Activated CD4-positive, CD25-positive, alpha-beta regulatory T cell treated with anti-CD3 and anti-CD28 coated beads, Interleukin-2, amount 50 U/mL, for 16 hours (primary cell): ENCODE measurements around the gene GAPVD1.
"Not testable (repeated sequence)": the region's sequence is repeated elsewhere in the genome, so short reads cannot be mapped to it uniquely, and the experiment has no call there.

Experiments used
- DNase-seq: peaks from one replicate; pipeline ENCODE4 v3.0.0-alpha.2; 2020; ENCODE audit warnings: low read depth, low spot score

The GAPVD1 gene

DNA sequence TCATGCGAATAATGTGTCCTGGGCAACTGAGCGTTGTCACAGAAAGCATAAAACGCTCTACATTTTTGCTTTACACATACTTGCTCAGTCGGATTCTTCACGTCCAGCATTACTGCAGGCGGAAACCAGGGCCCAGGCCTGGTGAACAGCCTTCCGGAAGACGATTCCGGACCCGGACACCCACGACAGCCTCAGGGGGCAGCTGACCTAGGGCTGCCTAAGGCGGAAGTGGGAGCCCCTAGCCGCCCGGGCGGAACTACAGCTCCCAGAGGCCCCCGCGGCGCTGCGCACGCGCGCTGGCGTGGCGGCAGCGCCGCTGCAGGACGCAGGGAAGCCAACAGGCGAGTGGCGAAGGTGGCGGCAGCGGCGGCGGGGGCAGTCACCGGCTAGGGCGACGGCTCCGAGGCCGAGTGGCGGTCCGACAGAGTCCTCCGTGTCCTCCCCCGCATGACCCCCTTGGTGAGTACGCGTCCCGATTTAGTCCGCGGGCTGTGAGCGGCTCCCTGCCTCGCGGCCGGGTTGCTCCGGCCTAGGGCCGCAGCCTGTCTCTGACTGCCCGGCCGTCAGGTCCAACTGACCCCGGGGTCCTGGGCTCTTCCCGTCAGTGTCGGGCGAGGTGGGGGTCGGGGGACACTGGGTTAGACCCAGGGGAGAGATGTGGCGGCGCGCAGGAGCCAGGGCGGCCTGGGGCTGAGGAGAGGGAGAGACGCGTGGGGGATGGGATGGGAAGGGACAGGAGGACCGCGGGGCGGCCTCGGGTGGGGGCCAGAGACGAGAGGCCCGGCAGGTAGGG is at the start of gene GAPVD1:
Gene GAPVD1, plus strand, starts transcription at position 326 of the 793 bp plus-strand sequence. CDS start 37,096 bp downstream, outside the sequence.
- DNase-seq = peak; percentile 75

- no peak for DNase-seq
Measured at GRCh38 chr9:125214186-125214585, 47.4 kb upstream of the GAPVD1 start.

GRCh38 chr9:125218621-125219020 is 43.0 kb upstream of the GAPVD1 start:
- no peak for DNase-seq

DNA sequence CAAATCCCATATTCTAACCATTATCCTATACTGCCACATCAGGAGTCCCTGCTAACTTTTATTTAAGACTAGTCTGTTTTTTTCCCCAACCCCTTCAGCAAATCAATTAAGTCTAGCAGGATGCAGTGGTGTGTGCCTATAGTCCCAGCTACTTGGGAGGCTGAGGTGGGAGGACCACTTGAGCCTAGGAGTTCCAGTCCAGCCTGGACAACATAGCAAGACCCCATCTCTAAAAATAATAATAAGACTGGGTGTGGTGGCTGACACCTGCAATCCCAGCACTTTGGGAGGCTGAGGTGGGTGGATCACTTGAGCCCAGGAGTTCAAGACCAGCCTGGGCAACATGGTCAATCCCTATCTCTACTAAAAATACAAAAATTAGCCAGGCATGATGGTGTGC is 36.8 kb upstream of the GAPVD1 start:
- not testable (repeated sequence) for DNase-seq

DNA sequence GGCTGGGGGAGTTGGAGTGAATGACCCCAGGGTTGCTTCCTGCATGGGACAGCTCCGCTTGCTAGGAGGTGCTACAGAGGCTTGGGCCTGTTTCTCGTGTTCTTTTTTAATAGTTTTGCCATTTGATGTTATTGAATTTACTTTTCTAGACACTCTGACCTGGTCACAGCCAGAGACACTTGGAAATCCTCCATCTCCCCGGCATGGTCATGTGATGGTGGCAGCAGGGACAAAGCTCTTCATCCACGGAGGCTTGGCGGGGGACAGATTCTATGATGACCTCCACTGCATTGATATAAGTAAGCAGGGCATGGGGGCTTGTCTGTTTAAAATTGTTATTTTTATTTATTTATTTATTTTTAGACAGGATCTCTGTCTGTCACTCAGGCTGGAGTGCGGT is 33.9 kb upstream of the GAPVD1 start:
- no peak for DNase-seq

GRCh38 chr9:125233678-125234077 is 27.9 kb upstream of the GAPVD1 start:
- no peak for DNase-seq

DNA sequence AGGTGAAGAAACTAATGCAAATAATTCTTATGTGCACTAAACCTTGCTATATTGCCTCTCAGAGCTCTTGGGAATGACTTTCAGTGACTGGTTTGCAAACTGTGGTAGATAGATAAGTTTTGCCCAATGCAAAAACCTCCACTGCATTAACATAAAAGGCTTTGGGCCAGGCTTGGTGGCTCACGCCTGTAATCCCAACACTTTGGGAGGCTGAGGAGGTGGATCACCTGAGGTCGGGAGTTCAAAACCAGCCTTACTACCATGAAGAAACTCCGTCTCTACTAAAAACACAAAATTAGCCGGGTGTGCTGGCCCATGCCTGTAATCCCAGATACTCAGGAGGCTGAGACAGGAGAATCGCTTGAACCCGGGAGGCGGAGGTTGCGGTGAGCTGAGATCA is 27.5 kb upstream of the GAPVD1 start:
- not testable (repeated sequence) for DNase-seq

- DNase-seq = no peak
Measured at GRCh38 chr9:125235804-125236519, 25.7 kb upstream of the GAPVD1 start.

DNA sequence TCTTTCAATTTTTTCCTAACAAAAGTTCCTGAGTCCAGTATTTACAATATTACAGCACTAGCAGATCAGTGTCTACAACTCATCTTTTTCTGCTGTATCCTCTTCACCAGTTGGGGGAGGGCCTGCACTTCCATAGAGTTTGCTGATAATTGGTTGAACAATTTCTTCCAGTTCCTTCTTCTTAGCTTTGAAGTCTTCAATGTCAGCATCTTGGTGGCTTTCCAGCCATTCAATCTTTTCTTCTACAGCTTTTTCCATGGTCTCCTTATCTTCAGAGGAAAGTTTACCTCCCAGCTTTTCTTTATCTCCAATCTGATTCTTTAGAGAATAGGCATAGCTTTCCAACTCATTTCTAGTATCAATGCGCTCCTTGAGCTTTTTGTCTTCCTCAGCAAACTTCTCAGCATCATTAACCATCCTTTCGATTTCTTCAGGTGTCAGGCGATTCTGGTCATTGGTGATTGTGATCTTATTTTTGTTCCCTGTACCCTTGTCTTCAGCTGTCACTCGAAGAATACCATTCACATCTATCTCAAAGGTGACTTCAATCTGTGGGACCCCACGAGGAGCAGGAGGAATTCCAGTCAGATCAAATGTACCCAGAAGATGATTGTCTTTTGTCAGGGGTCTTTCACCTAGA is 25.0 kb upstream of the GAPVD1 start:
- not testable (repeated sequence) for DNase-seq

- no peak for DNase-seq
Measured at GRCh38 chr9:125238127-125238914, 23.3 kb upstream of the GAPVD1 start.

DNA sequence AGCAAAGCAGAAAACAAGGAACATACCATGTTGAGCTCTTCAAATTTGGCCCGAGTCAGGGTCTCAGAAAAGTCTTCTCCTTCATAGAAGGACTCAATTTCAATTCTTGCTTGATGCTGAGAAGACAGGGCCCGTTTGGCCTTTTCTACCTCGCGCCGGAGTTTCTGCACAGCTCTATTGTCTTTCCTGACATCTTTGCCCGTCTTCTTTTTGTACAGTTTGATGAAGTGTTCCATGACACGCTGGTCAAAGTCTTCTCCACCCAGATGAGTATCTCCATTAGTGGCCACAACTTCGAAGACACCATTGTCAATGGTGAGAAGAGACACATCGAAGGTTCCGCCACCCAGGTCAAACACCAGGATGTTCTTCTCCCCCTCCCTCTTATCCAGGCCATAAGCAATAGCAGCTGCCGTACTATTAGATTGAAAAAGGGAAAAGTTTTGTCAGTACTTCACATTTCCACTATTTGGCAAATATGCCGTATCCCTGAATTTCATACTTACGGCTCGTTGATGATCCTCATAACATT is 22.6 kb upstream of the GAPVD1 start:
- no peak for DNase-seq

GRCh38 chr9:125239631-125240597 is 21.7 kb upstream of the GAPVD1 start:
- no peak for DNase-seq

- no peak for DNase-seq
Measured at GRCh38 chr9:125240649-125240999, 21.0 kb upstream of the GAPVD1 start.

- DNase-seq = peak; percentile 99
Measured at GRCh38 chr9:125241000-125241862, 20.4 kb upstream of the GAPVD1 start, which contains the start of gene HSPA5. TSS of gene HSPA5 (minus strand) at chr9:125241343. CDS start at chr9:125241126, 217 bp downstream.

DNA sequence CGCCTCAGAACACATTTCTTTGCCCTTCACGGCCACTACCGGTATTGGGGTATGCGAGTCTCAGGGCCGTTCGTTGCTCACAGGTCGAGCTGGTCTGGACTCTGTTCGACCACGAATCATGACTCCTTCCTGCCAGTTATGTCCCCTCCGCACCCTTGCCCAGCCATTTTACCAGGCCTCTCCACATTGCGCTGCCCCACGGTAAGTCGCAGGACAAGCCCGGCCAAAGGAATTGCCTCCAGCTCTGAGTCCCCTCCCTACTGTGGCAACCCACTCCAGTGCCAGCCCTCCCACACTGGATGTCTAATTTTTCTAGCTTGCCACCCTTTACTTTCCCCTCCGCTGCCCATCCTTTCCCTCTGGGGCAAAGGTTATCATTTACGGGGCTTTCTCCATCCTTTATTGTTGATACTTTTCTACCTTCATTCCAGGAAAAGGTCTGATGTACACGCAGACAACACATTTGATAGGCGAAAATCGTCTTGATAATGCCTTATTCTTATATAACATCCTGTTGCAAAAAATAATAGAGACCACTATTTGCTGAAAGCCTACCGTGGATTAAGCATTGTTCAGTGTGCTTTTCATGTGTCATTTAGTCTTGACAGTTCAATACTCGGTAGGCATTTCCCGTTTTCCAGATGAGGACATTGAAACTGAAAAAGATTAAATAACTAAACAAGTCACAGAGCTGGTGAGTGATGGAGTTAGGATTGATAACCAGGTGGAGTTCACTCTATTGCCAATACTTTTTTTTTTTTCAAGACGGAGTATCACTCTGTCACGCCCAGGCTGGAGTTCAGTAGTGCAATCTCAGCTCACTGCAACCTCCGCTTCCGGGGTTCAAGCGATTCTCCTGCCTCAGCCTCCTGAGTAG is 19.5 kb upstream of the GAPVD1 start:
- DNase-seq = no peak

DNA sequence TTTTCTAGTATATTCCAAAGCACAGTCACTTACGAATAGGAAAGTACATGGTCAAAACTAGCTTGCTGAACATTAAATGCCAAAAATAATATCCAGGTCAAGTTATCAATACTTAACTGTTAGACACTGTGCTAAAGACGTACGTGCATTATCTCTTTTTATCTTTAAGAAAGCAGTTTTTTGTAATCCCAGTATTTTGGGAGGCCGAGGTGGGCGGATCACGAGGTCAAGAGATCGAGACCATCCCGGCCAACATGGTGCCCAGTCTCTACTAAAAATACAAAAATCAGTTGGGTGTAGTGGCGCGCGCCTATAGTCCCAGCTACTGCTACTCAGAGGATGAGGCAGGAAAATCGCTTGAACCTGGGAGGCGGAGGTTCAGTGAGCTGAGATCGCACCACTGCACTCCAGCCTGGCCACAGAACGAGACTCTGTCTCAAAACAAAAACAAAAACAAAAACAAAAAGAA is 17.8 kb upstream of the GAPVD1 start:
- DNase-seq = no peak

GRCh38 chr9:125246261-125246667 is 15.4 kb upstream of the GAPVD1 start:
- DNase-seq = no peak

DNA sequence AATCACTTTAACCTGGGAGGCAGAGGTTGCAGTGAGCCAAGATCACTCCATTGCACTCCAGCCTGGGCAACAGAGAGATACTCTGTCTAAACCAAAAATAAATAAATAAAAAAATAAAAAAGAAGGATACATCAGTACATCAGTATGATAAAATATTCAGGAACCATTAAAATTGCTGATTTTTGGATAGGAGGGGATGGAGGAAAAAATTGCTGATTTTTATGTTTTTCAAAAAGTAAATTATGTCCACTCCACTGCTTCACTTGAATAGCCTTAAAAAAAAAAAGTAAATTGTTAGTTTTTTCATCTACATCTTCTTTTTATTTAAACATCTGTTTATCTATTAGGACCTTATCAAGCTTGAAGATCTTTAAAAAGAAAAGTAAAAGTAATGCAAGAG is 7.4 kb upstream of the GAPVD1 start:
- DNase-seq = no peak
